Tibial nerve (tissue), 4 donors: ENCODE measurements around the gene KBTBD4. TPM values are rescaled to one million over a fixed set of nuclear protein-coding genes. Genes with fewer than 3 reads are reported as not detected.

Source experiments
- DNase-seq, 2 donors: peaks; one replicate each; pipeline ENCODE4 v3.0.0-alpha.2; 2019; ENCODE audit warnings: low spot score in 2 of 2
- H3K27ac ChIP-seq, 4 donors: fragments of 200-600 bp; sonication (generic) in 3 of 4; one replicate each; pipeline ENCODE4 v1.5.1; 2017 to 2019; ENCODE audit warnings: mild to moderate bottlenecking in 1 of 4
- H3K27me3 ChIP-seq, 2 donors: fragments of 200-600 bp; sonication (generic) in 1 of 2; one replicate each; pipeline versions ENCODE4 v1.5.1 to v1.6.0; 2017 to 2019
- H3K36me3 ChIP-seq, 3 donors: fragments of 200-600 bp; sonication (generic); one replicate each; pipeline ENCODE4 v1.5.1; 2018 to 2019
- H3K4me1 ChIP-seq, 4 donors: fragments of 200-600 bp; sonication (generic) in 3 of 4; one replicate each; pipeline ENCODE4 v1.5.1; 2017 to 2019
- H3K4me3 ChIP-seq, 4 donors: fragments of 200-600 bp; sonication (generic) in 3 of 4; one replicate each; pipeline ENCODE4 v1.5.1; 2017 to 2019; ENCODE audit warnings: mild to moderate bottlenecking in 1 of 4, moderate library complexity in 1 of 4
- H3K9me3 ChIP-seq, 4 donors: fragments of 200-600 bp; sonication (generic) in 3 of 4; one replicate each; pipeline ENCODE4 v1.5.1; 2017 to 2019
- EP300 ChIP-seq, 2 donors: sonication (generic); formaldehyde crosslinking; IDR thresholded peaks; one replicate each; pipeline ENCODE4 v1.6.1; 2017; ENCODE audit warnings: antibody characterized with exemption in 2 of 2, mild to moderate bottlenecking in 1 of 2
- POLR2A ChIP-seq, 2 donors: fragments of 450-650 bp; IDR thresholded peaks; one replicate each; pipeline ENCODE4 v1.6.1; 2017; ENCODE audit warnings: antibody characterized with exemption in 2 of 2, mild to moderate bottlenecking in 2 of 2, moderate library complexity in 2 of 2
- WGBS, 2 donors: methylation state at CpG; one replicate each; pipeline ENCODE4 v1.1.5; 2018; 5-methylcytosine and 5-hydroxymethylcytosine counted together
- total RNA-seq, 4 donors: library from RNA; depleted of rRNA; stranded (reverse); fragments of >200 nt; gene quantifications; one replicate each; pipeline ENCODE4 v1.1.0, GENCODE V29; 2016
- TF ChIP-seq, protein P1 (sequence below), 5 experiments: fragments of 200-600 bp in 3 of 5; fragments of 450-650 bp in 2 of 5; sonication (generic) in 3 of 5; IDR thresholded peaks; one replicate each; pipeline ENCODE4 v1.5.1; 2016 to 2019; ENCODE audit warnings: antibody characterized with exemption in 5 of 5, mild to moderate bottlenecking in 3 of 5, moderate library complexity in 2 of 5

The KBTBD4 gene
- total RNA-seq, 4 donors from 2014 or later = 18.0 to 20.8 (median 19.5) TPM

GRCh38 chr11:47591764-47592163 is 13.0 kb upstream of the KBTBD4 start:
- no peak for DNase-seq
- Histone ChIP-seq H3K27me3 (peaks cover 0 to 33% of the 10 kb centered on the region in 2 donors), H3K4me3 (no peak overlapping the region), H3K27ac (no peak overlapping the region), H3K36me3 (no peaks in the 10 kb centered on the region), H3K4me1 (peaks cover 0 to 57% (median 7%) of the 10 kb centered on the region in 4 donors), H3K9me3 (no peaks in the 10 kb centered on the region)
- TF ChIP-seq EP300 (IDR thresholded peaks at IDR 0.05) (no peak), POLR2A (IDR thresholded peaks at IDR 0.05) (no peak)
- TF ChIP-seq, protein P1, sequence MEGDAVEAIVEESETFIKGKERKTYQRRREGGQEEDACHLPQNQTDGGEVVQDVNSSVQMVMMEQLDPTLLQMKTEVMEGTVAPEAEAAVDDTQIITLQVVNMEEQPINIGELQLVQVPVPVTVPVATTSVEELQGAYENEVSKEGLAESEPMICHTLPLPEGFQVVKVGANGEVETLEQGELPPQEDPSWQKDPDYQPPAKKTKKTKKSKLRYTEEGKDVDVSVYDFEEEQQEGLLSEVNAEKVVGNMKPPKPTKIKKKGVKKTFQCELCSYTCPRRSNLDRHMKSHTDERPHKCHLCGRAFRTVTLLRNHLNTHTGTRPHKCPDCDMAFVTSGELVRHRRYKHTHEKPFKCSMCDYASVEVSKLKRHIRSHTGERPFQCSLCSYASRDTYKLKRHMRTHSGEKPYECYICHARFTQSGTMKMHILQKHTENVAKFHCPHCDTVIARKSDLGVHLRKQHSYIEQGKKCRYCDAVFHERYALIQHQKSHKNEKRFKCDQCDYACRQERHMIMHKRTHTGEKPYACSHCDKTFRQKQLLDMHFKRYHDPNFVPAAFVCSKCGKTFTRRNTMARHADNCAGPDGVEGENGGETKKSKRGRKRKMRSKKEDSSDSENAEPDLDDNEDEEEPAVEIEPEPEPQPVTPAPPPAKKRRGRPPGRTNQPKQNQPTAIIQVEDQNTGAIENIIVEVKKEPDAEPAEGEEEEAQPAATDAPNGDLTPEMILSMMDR (IDR thresholded peaks at IDR 0.05) = no peak
- WGBS, 2 donors = 35 to 46% methylated on average over 7 of the region's 7 CpGs

DNA sequence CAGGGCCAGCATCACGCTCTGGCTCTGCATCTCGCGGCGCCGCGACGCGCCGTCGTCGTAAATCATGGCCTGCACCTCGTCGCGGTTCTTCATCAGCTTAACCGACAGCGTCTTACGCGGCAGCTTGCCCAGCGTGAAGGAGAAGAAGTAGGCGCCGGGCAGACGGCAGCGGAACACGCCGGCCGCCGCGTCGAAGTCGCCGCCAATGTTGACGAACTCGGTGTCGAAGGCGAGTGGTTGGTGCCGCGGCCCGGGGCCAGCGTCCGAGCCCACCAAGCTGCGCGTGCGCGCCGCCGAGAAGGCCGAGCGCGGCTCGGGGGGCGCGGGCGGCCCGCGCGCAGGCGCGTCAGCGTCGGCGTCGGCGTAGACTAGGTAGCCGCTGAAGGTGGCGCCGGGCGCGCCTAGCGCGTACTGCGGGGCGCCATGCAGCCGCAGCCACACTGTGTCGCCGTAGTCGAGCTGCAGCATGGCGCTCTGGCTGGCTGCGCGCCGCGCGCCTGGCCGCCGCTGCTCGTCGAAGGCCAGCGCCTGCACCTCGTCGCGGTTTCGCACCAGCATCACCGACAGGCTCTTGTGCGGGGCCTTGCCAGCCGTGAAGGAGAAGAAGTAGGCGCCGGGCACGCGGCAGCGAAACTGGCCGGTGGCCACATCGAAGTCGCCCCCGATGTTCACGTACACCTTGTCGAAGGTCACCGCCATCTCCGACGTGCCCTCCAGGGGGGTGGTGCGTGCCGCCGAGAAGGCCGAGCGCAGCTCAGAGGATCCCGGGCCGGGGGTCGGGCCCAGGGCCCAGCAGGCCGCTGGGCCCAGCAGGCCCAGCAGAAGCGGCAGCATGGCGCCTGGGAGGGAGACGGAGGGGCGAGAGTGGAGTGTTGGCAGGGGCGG is 11.4 kb upstream of the KBTBD4 start:
- H3K4me1 ChIP-seq = peaks cover 0 to 70% (median 7%) of the 10 kb centered on the region in 4 donors
- no peaks in the 10 kb centered on the region for H3K9me3 ChIP-seq
- peaks cover 0 to 28% of the 10 kb centered on the region in 2 donors for H3K27me3 ChIP-seq
- peak overlapping the region in 2 of 4 donors; percentile 70 to 77 for H3K27ac ChIP-seq
- TF ChIP-seq, protein P1 (IDR thresholded peaks at IDR 0.05) = no peak
- TF ChIP-seq EP300 (IDR thresholded peaks at IDR 0.05) (peak in 1 of 2 donors; percentile 21), POLR2A (IDR thresholded peaks at IDR 0.05) (no peak)
- DNase-seq = no peak
- WGBS, 2 donors = 35 to 50% methylated on average over 78 to 107 of the region's 122 CpGs
- peak overlapping the region; percentile 21 to 57 (median 36) for H3K4me3 ChIP-seq
- H3K36me3 ChIP-seq = peaks cover 0 to 8% (median 0%) of the 10 kb centered on the region in 3 donors

DNA sequence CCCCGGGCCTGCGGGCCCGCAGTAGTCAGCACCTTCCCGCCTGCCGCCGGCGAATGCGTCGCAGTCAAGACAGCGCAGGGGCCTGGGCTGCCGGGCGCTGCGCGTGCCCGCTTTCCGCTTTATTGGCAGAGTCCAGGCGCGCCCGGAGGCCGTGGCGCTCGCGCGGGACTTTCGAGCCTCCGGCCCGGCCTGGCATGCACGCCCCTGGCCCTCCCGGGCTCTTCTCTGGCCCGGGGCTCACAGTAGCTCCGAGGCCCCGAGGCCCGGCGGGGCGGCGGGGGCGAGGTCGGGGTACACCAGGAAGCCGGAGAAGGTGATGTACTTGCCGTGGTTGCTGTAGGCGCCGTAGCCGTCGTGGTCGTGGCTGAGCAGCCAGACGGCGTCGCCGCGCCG is 10.8 kb upstream of the KBTBD4 start:
- Histone ChIP-seq H3K4me1 (peaks cover 0 to 67% (median 7%) of the 10 kb centered on the region in 4 donors), H3K9me3 (no peaks in the 10 kb centered on the region), H3K27ac (peak overlapping the region in 2 of 4 donors; percentile 70 to 77), H3K27me3 (peaks cover 0 to 22% of the 10 kb centered on the region in 2 donors), H3K4me3 (peak overlapping the region; percentile 21 to 57 (median 36)), H3K36me3 (peaks cover 0 to 15% (median 0%) of the 10 kb centered on the region in 3 donors)
- DNase-seq = no peak
- 20 to 33% methylated on average over 17 to 39 of the region's 51 CpGs for WGBS, 2 donors
- TF ChIP-seq POLR2A (IDR thresholded peaks at IDR 0.05) = no peak
- TF ChIP-seq EP300 (IDR thresholded peaks at IDR 0.05) = no peak
- TF ChIP-seq, protein P1 (IDR thresholded peaks at IDR 0.05) = no peak

DNA sequence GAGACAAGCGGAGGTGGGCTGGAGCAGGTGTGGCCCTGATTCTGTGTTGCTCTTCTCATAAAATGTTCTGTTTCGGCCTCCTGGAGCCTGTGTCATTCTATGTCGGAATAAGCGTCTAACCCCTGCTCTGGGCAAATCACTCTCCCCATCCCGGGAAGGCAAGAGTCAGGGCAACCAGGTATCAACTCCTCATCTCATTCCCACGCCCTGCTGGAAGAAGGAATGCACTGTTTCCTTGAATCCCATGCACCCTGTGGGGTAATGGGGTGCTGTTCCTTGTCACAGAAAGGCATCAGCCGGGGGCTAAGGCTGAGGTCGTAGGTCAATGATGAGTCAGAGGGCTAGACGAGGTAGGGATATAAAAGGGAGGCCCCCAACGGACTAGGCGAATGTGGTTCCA is 10.3 kb upstream of the KBTBD4 start:
- TF ChIP-seq, protein P1 (IDR thresholded peaks at IDR 0.05) = no peak
- TF ChIP-seq EP300 (IDR thresholded peaks at IDR 0.05) (no peak), POLR2A (IDR thresholded peaks at IDR 0.05) (no peak)
- peaks cover 0 to 17% of the 10 kb centered on the region in 2 donors for H3K27me3 ChIP-seq
- DNase-seq = no peak
- peaks cover 0 to 62% (median 4%) of the 10 kb centered on the region in 4 donors for H3K4me1 ChIP-seq
- H3K36me3 ChIP-seq = peaks cover 0 to 19% (median 0%) of the 10 kb centered on the region in 3 donors
- H3K9me3 ChIP-seq = no peaks in the 10 kb centered on the region
- peak overlapping the region in 2 of 4 donors; percentile 70 to 77 for H3K27ac ChIP-seq
- 52 to 55% methylated on average over 9 to 11 of the region's 11 CpGs for WGBS, 2 donors
- H3K4me3 ChIP-seq = peak overlapping the region; percentile 21 to 57 (median 36)
